Activated T-cell treated with anti-CD3 and anti-CD28 coated beads, Interleukin-2, amount 50 U/mL, for 4 hours (primary cell): Measurements from ENCODE around the gene MAP3K15. TPM values are rescaled to one million over a fixed set of nuclear protein-coding genes. Genes with fewer than 3 reads are reported as not detected.
A peak's percentile ranks its signal among the peaks of the same experiment; 100 is the strongest.

ENCODE experiments used
- ATAC-seq, 2 donors: fragments of 200-7000 bp; cut with Tn5 transposase; one replicate each; pipeline ENCODE4 v1.10.0; 2021
- DNase-seq: peaks from one replicate; pipeline ENCODE4 v3.0.0-alpha.2; 2020
- H3K27me3 Mint-ChIP-seq: one replicate; pipeline ENCODE4 v1.8.0; 2021; ENCODE audit warnings: low read depth, mixed read lengths
- H3K36me3 Mint-ChIP-seq: one replicate; pipeline ENCODE4 v1.8.0; 2022; ENCODE audit warnings: mixed read lengths; ENCODE audit not compliant: insufficient read depth
- H3K4me1 Mint-ChIP-seq: one replicate; pipeline ENCODE4 v1.8.0; 2021; ENCODE audit warnings: low read depth, mixed read lengths
- H3K4me3 Mint-ChIP-seq: one replicate; pipeline ENCODE4 v1.8.0; 2021; ENCODE audit warnings: mild to moderate bottlenecking, moderate library complexity, mixed read lengths
- H3K9me3 Mint-ChIP-seq: one replicate; pipeline ENCODE4 v1.8.0; 2021; ENCODE audit warnings: mixed read lengths
- total RNA-seq, 3 donors: library from RNA; stranded (reverse); gene quantifications; one replicate each; pipeline ENCODE4 v1.2.1, GENCODE V29; 2021

MAP3K15 gene
- total RNA-seq, 3 donors from 2014 or later = 0.15 TPM; not detected in 2

- DNase-seq = no peak
- ATAC-seq = peak; percentile 19 to 59
- Mint-ChIP-seq H3K27me3 (no peaks in the 10 kb centered on the region), H3K9me3 (no peaks in the 10 kb centered on the region), H3K36me3 (peaks cover 29% of the 10 kb centered on the region), H3K4me1 (peaks cover 27% of the 10 kb centered on the region), H3K4me3 (peak overlapping the region; percentile 37)
These were observed 33.0 kb upstream of the MAP3K15 start for GRCh38 chrX:19548279-19548678.

- DNase-seq (no peak), ATAC-seq (no peak)
- H3K4me3 Mint-ChIP-seq = no peak overlapping the region
- H3K27me3 Mint-ChIP-seq = no peaks in the 10 kb centered on the region
- peaks cover 30% of the 10 kb centered on the region for H3K36me3 Mint-ChIP-seq
- H3K9me3 Mint-ChIP-seq = no peaks in the 10 kb centered on the region
- H3K4me1 Mint-ChIP-seq = peaks cover 24% of the 10 kb centered on the region
These were observed 30.3 kb upstream of the MAP3K15 start for GRCh38 chrX:19545651-19546050.

DNA sequence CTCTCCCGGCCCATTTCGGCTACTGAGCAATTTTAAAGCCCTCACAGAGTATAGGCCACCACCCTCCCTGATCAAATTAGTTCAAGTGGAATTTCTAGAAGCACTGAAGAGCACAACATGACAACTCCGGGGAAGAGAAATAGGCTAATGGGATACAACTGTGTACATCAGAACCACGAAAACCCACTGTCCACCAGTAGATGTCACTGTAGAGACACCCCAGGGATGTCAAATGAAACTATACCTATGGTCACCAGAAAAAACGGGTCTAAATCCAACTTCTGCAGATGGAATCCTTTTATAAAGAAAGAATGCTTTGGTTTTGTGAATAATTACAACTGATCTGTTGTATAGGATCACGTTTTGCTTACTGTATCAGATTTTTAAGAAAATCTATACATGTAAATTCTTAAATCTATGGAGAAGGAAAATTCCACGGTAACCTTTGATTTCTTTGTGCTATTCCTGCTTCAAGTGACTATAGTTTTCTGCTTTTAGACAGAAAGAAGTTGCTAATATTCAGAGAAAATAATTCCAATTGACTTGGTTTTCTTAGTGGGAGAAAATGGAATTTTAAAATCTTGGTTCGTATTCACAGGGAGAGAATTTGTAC lies 29.5 kb upstream of the MAP3K15 start:
- H3K9me3 Mint-ChIP-seq = no peaks in the 10 kb centered on the region
- peaks cover 29% of the 10 kb centered on the region for H3K36me3 Mint-ChIP-seq
- DNase-seq (peak; percentile 14), ATAC-seq (peak in 1 of 2 donors; percentile 60)
- H3K4me1 Mint-ChIP-seq = peaks cover 17% of the 10 kb centered on the region
- no peaks in the 10 kb centered on the region for H3K27me3 Mint-ChIP-seq
- no peak overlapping the region for H3K4me3 Mint-ChIP-seq

DNA sequence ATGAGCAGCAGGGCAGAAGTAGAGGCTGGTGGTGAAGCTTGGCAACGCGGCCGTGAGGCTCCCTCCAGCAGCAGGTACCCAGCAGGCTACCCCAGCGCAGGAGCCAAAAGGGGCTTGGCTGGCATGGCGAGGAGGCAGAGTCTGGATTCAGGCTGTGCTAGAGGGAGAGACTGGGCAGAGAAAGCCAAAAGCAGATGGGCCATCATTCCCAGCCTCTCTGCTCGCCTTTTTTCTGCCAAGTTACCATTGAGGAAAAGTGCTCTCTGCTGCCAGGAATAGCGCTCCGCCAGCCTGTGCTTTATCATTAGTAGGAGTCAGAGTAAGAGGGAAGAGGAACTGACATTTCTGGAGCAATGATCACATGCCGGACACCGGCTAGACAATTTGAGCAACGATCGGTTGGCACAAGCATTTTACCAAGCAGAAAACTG lies 28.7 kb upstream of the MAP3K15 start:
- no peak for ATAC-seq
- no peak overlapping the region for H3K4me3 Mint-ChIP-seq
- no peaks in the 10 kb centered on the region for H3K27me3 Mint-ChIP-seq
- no peaks in the 10 kb centered on the region for H3K9me3 Mint-ChIP-seq
- no peak for DNase-seq
- H3K36me3 Mint-ChIP-seq = peaks cover 34% of the 10 kb centered on the region
- H3K4me1 Mint-ChIP-seq = peaks cover 12% of the 10 kb centered on the region

GRCh38 chrX:19543020-19543715 lies 27.9 kb upstream of the MAP3K15 start:
- Mint-ChIP-seq H3K27me3 (no peaks in the 10 kb centered on the region), H3K9me3 (no peaks in the 10 kb centered on the region), H3K4me3 (no peak overlapping the region), H3K36me3 (peaks cover 31% of the 10 kb centered on the region), H3K4me1 (peaks cover 6% of the 10 kb centered on the region)
- ATAC-seq (no peak), DNase-seq (no peak)

DNA sequence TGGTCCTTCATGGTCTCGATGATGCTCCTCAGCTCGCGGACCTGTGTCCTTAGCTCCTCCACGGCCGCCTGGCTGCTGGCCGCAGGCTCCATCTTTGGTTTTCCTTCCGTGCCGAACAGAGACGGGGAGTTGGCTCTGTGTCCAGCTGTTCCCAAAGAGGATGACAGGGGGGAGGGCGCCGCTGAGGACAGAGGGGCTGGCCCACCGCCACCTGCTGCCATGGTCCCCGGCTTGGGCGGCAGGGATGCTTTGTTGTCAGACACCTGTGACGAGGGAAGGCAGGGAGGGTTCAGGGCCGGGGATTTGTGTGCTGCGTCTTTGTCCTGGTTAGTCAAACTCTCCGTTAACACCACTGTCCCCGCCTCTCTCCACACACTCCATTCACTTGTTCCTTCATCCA lies 26.6 kb upstream of the MAP3K15 start:
- Mint-ChIP-seq H3K36me3 (peaks cover 28% of the 10 kb centered on the region), H3K9me3 (no peaks in the 10 kb centered on the region)

DNA sequence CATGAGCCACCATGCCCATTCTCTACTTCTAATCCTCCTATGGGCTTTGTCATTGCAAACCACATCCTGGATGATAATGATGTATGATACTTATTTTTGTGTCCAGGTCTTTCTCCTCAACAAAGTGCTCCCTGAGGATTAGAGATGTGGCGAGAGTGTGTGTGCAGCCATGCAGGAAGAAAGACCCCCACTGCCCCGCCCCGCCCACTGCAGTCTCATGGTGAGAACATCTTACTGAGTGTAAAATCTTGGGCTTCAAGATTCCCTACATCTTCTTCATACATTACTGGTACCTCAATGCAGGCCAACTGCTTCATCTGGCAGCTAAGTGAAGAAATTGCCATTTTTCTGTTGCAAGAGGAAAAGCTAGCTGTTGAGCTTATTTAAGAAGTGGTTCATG lies 25.9 kb upstream of the MAP3K15 start:
- Mint-ChIP-seq H3K27me3 (no peaks in the 10 kb centered on the region), H3K4me1 (peaks cover 3% of the 10 kb centered on the region), H3K9me3 (no peaks in the 10 kb centered on the region), H3K36me3 (peaks cover 28% of the 10 kb centered on the region), H3K4me3 (no peak overlapping the region)
- DNase-seq = no peak
- ATAC-seq = no peak

More for the DNA sequence above, 26.6 kb upstream of the MAP3K15 start:
- Mint-ChIP-seq H3K27me3 (no peaks in the 10 kb centered on the region), H3K4me1 (peaks cover 3% of the 10 kb centered on the region), H3K4me3 (no peak overlapping the region)
- no peak for DNase-seq
- ATAC-seq = no peak

- ATAC-seq (no peak), DNase-seq (no peak)
- no peaks in the 10 kb centered on the region for H3K27me3 Mint-ChIP-seq
- H3K9me3 Mint-ChIP-seq = no peaks in the 10 kb centered on the region
- H3K36me3 Mint-ChIP-seq = peaks cover 24% of the 10 kb centered on the region
- H3K4me3 Mint-ChIP-seq = no peak overlapping the region
- H3K4me1 Mint-ChIP-seq = no peaks in the 10 kb centered on the region
These were observed 24.8 kb upstream of the MAP3K15 start for GRCh38 chrX:19540076-19540475.

GRCh38 chrX:19539665-19540064 lies 24.4 kb upstream of the MAP3K15 start:
- ATAC-seq (no peak), DNase-seq (no peak)
- no peaks in the 10 kb centered on the region for H3K4me1 Mint-ChIP-seq
- no peaks in the 10 kb centered on the region for H3K9me3 Mint-ChIP-seq
- H3K27me3 Mint-ChIP-seq = no peaks in the 10 kb centered on the region
- H3K36me3 Mint-ChIP-seq = peaks cover 22% of the 10 kb centered on the region
- no peak overlapping the region for H3K4me3 Mint-ChIP-seq

GRCh38 chrX:19535476-19535875 lies 20.2 kb upstream of the MAP3K15 start:
- ATAC-seq = no peak
- Mint-ChIP-seq H3K4me1 (no peaks in the 10 kb centered on the region), H3K36me3 (peaks cover 7% of the 10 kb centered on the region), H3K4me3 (no peak overlapping the region), H3K9me3 (no peaks in the 10 kb centered on the region), H3K27me3 (no peaks in the 10 kb centered on the region)
- DNase-seq = no peak

DNA sequence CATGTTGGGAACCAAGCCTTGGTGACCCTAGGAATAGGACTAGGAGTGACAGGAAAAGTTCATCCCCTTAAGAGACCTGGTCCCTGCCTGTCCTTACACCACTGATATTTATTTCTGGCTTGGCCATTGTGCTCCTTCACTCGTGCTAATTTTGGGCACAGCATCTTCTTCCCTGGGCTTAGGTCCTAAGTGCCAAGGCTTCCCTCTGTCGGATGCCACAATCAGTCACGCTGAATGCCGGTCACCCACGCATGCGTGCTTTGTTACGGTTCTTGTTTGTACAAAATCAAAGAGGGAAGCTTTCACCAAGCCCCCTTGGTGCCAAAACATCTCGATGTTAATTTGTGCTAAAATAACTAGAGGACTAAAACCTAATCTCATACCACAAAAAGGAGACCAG lies 17.4 kb upstream of the MAP3K15 start:
- no peaks in the 10 kb centered on the region for H3K27me3 Mint-ChIP-seq
- no peak overlapping the region for H3K4me3 Mint-ChIP-seq
- ATAC-seq (no peak), DNase-seq (no peak)
- H3K36me3 Mint-ChIP-seq = peaks cover 2% of the 10 kb centered on the region
- H3K4me1 Mint-ChIP-seq = no peaks in the 10 kb centered on the region
- no peaks in the 10 kb centered on the region for H3K9me3 Mint-ChIP-seq

GRCh38 chrX:19517965-19518364 lies 2.7 kb upstream of the MAP3K15 start:
- H3K27me3 Mint-ChIP-seq = peaks cover 32% of the 10 kb centered on the region
- no peaks in the 10 kb centered on the region for H3K9me3 Mint-ChIP-seq
- H3K36me3 Mint-ChIP-seq = no peaks in the 10 kb centered on the region
- no peak overlapping the region for H3K4me3 Mint-ChIP-seq
- no peak for DNase-seq
- no peaks in the 10 kb centered on the region for H3K4me1 Mint-ChIP-seq
- ATAC-seq = no peak

- Mint-ChIP-seq H3K27me3 (peaks cover 32% of the 10 kb centered on the region), H3K9me3 (no peaks in the 10 kb centered on the region), H3K4me1 (no peaks in the 10 kb centered on the region), H3K4me3 (no peak overlapping the region), H3K36me3 (no peaks in the 10 kb centered on the region)
- ATAC-seq = no peak
- DNase-seq = no peak
These were observed 352 bp upstream of the MAP3K15 start for GRCh38 chrX:19515615-19516105.

DNA sequence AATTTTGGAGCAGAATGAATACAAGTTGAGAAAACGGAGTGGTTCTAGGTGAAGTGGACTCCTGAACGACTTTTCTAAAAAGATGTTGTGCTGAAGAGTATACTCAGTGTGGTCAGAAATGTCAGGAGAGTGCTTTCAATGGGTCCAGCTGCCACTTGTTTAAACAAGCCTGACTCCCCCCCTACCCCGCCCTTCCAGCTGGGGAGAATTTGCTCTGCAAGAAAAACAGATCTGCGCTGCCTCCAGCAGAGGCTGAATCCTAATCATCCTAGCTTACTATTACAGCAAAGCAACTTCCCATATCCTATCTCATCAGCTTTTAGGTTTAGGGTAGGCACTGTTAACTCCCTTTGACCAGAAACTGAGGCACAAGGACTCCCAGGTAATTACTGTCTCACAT lies 1.9 kb downstream of the MAP3K15 start:
- H3K4me1 Mint-ChIP-seq = no peaks in the 10 kb centered on the region
- H3K9me3 Mint-ChIP-seq = no peaks in the 10 kb centered on the region
- no peak for DNase-seq
- no peaks in the 10 kb centered on the region for H3K36me3 Mint-ChIP-seq
- no peak for ATAC-seq
- H3K27me3 Mint-ChIP-seq = peaks cover 30% of the 10 kb centered on the region
- H3K4me3 Mint-ChIP-seq = no peak overlapping the region

DNA sequence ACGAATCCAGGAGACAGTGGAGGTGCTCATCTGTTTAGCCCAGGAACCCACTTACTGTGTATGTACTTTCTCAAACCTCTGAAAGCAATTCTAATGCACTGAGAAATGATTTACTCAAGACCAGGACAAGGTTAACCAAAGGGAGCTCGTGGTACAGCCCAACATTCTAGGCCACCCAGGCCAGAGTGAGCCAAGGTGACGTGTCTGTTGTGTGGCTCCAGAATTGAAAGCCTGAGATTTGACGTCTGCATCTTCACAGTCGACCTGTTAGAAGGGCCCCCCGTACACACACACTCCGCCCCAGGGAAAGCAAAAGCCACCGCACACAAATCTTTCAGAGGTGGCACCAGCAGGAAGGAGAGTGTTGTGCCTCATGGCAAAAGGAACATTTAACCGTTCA lies 2.3 kb downstream of the MAP3K15 start:
- Mint-ChIP-seq H3K4me1 (no peaks in the 10 kb centered on the region), H3K36me3 (no peaks in the 10 kb centered on the region), H3K4me3 (no peak overlapping the region), H3K27me3 (peaks cover 26% of the 10 kb centered on the region), H3K9me3 (no peaks in the 10 kb centered on the region)
- DNase-seq (no peak), ATAC-seq (peak in 1 of 2 donors; percentile 65)
